Stimulated activated CD8-positive, alpha-beta memory T cell treated with anti-CD3 and anti-CD28 coated beads, Interleukin-7, amount 100 ng/mL, for 1 hour (primary cell): ENCODE results near the gene OVCA2.

Experiments
- DNase-seq, 2 donors: peaks; one replicate each; pipeline ENCODE4 v3.0.0-alpha.2; 2020; ENCODE audit warnings: low read depth in 2 of 2

Gene OVCA2

DNA sequence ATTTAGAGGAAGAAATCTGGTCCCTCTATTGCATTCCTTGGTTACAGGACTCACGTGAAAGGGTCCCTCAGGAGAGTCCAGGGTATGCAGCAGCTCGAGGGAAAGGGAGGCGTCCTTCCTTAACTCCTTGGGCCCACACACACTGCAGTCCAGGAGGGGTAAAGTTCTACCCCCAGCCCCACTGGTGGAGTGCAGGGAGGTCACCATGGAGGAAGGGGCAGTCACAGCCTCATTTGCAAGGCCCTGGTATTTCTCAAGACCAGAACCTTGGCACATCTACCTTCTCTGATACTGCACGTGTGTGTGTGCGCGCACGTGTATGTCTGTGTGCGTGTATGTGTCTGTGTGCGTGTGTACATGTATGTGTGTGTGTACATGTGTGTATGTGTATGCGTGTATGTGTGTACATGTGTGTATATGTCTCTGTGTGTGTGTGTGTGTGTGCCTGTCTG is 24.2 kb downstream of the OVCA2 start:
- no peak for DNase-seq

DNA sequence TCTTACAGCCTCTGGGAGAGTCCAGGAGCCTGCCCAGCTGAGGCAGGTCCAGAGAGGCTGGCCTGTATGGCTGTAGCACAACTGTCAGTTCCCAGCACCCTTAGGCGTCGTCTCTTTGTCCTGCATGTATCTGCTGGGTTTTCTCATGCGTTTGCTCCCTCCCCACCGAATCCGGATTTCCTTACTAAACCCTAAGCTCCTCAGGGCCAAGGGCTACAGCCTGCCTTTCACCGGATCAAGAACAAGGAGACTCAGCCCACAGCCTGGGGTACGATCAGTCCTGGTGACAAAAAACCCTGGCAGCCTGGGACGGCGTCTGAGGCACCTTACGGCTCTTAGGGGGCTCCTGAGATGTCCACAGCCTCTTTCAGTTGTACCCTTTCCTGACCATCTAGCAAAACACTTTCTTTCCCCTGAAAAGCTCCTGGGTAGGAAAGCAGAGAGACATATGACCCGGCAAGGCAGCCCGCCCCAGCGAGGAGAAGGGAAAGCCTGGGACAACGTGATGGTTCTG is 25.3 kb downstream of the OVCA2 start:
- no peak for DNase-seq

DNA sequence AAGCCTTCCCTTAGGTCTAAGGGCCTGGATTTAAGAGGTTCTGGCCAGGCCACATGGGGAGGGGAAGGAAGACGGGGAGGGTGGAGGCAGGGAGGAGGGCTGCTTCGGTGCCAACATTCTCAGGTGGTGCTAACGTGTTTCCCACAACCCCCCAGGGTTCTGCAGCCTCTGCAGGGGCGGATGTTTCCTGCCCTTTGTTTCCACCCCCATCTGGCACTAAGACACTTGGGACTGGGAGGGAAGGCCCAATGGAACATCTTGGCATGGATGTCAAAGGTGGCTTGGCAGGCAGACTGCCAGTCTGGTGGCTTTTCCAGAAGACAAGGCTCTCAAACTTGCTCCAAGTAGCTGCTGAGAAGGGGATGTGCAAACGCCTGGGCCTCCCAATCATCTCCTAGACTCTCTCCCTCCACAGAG is 25.8 kb downstream of the OVCA2 start:
- DNase-seq: no peak

DNA sequence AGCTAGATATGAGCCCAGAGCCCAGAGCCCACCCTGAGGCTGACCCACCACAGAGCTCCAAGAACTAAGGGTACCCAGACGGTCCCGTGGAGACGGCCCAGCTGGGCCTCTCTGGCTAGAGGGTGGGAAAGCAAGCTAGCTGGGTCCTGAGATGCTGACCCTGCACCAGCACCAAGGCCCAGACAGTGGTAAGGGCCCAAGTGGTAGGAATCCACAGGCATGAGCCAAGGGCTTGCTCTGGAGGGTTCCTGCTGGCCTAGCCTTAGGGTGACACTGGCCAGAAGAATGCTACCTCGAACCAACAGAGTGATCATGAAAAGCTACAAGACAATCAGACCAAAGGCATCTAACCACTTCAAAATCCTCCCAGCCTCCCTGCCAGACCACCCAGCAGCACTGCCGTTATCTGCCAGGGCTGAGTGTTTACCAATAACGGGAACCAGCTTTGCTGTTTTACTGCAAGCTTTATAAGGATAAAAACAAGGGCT is 26.3 kb downstream of the OVCA2 start:
- no peak for DNase-seq

DNA sequence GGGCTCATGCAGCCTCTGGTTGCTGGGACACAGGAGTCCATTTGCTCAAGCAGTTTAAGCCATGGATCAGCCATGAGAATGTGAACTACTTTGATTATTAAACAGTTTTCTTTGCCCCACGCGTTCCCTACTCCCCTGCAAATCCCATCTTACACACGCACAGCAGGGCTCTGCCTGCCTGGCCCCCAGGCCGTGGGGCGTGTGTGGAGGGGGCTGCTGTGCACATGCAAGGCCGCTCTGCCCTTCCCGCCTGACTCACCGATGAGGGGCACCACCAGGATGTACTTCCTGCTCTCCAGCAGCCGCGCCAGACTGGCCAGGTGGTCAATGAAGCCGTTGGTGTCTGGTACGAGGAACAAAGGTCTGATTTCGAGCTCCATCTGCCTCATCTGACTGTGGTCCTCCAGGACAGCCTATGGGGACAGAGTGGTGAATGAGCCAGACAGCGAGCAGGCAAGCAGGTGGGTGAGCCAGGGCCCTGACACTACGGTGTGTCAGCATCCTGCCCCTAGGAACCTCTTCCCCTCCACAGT is 26.8 kb downstream of the OVCA2 start:
- DNase-seq: no peak

DNA sequence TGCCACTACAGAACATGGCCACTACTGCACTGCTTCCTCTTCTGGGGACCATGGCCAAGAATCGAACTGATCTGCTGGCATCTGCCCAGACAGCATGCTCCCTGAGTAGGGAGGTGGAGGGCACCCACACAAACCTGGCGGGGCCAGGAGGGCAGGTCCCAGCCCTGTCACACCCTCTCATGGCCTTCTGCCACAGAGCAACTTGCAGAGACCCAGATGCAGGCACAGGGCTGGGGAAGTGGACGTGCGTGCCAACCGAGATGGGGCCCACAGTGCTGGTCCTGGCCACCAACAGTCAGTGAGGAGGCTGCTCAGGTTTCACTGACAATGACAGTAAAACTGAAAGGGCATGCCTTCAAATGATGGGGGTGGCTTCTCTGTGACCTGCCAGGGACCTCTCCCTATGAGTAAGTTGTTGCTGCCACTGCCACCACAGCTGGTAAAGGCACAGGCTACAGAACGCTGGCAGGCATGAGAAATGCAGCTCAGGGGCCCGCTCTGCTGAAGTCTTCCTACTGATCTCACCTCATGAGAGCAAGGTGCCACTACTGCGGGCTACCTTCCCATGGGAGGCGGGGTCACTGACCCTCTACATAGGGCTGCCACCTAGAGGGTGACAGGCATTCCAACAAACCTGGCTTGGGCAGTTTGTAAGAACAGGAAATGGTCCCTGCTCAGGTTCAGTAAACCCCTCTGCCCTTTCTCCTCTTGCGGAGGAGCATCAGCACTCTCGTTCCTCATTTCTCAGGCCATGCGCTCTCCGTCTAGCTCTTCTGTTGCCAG is 28.6 kb downstream of the OVCA2 start:
- no peak for DNase-seq

DNA sequence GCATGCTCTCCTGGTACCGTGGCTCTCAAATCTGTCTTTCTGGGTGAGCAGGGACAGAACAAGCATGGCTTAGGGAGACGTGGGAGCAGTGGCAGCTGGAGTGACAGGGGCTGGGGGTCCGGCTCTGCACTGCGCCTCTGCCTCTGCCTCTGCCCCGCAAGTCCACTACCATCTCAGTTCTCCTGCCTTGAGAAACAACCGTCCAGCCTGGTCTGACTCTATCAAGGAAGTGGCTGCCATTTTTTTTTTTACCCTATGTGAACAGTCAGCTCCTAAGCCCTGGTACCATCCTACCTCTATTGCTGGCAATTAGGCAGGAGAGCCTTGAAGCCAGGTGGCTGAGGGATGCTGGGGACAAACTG is 29.2 kb downstream of the OVCA2 start:
- no peak for DNase-seq

DNA sequence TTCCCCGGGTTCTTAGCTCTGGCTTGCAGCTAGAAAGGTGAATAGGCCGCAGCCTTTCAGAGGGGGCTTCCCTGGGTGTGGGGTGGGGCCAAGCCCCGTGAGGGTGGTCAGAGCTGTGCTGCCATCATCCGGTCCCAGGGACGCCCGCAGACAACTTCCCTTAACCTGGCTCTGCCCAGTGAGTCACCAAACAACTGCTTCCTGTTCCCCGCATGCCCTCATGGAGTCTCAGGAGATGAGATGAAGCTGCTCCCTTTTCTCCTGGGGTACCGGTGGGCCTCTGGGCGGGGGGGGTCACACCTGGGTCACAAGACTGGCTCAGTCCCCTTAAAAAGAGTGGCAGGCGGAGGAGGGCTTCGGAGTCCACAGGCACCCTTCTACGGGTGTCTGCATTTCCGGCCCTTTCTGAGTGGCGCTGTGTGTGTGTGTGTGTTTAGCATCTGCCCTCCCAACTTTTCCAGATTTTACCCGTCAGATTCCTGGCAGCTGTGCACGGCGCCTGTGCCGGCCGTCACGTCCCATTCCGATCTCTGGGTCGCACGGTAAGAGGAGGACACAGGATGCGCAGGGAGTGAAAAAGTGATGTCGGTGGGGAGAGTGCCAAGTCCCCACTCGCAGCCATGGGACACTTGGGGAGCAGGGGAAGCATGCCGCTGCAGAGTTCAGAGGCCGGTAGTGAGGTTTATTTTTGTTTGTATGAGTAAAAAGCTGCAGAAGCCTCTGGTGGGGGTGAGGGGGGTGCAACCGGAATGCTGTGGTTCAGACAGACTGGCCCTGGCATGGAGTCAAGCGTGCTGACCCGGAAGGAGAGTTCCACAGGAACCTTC is 29.8 kb downstream of the OVCA2 start:
- no peak for DNase-seq

DNA sequence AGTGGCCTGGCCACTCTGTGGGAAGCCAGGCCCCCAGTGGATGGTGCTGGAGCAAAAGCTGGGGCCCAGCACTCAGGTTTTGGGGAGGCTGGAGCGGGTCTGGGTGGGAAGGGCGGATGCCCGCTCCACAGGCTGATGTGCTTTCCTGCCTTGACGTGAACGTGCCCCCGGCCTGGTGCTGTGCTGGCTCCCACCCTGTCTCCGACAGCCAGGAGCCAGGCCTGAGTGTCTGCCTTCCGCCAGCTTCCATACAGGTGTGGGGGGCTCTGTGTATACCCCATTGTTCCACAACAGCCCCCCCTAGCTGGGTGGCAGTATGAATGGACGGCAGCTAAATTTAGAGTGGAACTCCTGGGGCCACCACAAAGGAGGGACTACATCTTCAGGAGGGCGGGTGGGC is 33.1 kb downstream of the OVCA2 start:
- DNase-seq: no peak

DNA sequence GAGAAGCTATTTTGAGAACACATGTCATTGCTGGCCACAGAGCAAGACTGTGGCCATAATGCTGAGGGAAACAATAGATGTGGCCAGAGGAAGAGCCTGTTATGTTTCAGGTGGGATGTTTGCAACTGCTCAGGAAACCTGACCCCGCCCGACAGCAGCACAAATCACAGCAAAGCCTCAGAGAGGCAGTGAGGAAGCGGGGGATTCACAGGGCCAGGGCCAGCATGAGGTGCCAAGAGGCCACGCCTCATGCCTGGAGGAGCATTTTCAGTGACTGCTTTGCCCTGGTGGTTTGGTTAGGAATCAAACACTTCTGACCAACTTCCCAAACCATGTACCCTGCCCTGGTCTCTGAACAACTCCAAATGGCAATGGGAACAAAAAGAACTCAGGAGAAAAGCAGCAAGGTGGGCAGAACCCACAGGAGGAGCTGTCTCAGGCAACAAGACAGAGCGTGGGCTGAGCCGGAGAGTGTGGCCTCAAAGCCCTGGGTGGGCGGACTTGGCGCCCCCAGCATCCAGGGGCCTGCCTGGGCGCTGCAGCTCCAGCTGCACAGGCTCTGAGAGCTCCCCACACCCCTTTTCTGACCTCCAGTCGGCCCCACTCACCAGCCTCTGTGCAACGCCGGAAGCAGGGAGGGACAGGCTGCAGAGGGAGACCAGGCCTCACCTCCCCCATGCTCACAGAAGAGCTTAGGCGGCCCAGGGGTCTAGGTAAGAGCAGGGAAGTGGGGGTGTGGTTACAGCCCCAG is 33.7 kb downstream of the OVCA2 start:
- DNase-seq: no peak

DNA sequence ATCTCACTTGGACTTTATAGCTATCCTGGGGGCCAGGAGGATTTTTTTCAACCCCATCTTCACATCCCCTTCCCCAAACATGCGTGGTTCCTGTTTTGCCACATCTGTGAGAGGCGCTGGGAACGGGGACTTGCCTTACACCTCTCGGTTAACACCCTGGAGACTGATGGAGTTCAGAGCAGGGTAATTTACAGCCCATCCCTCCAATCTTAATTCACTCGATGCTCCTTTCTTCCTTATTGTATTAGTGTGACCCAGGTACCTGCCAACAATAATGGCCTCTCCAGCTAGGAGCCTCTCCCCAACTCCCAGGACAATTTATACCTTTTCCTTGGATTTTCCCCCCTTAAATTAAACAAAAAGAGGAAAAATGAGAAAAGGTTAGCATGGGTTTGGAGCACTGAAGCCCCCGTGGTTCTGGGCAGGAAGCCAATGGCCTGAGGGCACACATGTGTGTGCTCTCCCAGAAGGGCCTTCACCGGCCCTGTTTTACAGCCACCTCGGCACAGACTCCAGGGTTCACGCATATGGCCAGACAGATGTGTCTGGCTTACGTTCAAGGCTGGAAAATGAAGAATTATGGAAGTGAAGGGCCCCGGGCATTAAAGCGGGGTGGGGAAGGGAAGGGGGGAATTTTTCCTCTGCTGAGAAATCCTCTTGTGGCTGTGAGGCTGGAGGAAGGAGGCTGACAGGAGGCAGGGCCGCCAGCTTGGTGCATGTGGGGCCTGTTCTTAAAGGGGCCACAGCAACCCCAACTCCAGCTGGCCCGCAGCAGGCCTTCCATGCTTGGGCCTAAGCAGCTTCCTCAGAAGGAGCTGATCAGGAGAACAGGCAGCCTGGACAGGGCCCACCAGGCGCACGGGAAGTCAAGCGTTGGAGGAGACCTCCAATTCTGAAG is 34.5 kb downstream of the OVCA2 start:
- DNase-seq: no peak

DNA sequence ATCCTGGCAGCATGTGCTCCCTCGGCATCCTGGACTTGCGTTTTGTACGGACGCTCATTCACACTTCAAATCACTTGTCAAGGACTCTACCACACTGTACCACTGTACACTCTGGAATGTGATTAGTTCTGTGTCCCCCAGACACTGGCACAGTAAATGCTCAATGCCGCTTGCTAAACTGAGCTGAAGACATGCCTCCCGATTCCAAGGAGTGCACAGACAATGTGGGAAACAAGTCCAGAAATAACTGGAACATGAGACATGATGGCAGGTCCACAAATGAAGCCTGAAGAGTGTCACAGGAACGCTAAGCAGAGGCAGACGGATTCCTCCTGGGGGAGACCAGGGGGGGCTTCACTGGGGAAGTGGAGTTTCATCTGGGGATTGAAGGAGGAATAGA is 35.2 kb downstream of the OVCA2 start:
- no peak for DNase-seq

DNA sequence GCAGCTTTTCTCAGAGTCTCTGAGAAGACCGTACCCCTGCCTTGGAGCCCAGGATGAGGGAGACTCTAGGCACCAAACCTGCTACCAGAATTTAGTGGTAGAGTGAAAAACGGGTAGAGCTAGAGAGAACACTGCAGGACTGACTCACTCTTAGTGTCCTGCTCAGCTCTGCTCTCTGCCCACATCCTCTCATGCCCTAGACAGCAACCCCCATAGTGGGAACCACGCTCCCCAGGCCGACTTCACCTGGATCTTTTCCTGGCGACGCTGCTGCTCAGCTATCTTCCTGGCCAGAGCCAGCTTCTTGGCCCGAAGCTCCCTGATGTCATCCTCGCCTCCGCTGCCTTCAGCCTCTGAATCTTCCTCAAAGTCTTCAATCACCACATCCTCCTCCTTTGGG is 39.7 kb downstream of the OVCA2 start:
- DNase-seq: no peak

DNA sequence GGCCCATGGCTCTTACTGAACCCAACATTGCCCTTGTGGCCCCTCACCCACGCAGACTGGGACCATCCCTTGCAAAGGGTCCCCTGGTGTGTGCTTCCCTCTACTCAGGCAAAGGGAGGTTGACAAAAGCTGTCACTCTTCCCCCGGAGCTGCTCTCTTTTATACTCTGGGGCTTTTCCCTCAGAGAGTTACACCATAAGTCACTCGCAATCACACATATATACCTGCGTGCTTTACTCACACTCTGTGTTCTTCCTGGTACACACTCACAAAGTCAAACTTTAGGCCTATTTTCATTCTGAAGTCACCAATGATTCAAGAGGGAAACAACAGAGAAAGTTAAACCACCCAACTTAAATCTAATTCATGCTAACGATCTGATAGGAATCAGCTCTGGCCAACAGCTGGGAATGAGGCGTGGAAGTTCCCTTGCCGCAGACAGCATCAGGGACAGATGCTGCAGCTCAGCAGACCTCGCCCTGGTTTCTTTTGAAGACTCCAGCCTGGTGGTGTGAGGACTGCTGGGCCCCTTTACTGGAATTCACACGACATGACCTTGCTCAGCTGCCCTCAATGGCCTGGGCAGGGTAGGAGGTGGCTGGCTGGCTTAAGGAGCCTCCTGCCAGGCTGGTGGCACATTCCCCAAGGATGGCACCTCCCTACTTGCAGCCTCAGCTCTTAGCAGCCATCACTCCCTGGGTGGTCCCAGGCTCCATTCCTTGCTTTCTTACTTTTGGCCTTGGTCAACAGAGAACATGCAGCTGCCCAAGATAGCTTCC is 40.4 kb downstream of the OVCA2 start:
- no peak for DNase-seq

DNA sequence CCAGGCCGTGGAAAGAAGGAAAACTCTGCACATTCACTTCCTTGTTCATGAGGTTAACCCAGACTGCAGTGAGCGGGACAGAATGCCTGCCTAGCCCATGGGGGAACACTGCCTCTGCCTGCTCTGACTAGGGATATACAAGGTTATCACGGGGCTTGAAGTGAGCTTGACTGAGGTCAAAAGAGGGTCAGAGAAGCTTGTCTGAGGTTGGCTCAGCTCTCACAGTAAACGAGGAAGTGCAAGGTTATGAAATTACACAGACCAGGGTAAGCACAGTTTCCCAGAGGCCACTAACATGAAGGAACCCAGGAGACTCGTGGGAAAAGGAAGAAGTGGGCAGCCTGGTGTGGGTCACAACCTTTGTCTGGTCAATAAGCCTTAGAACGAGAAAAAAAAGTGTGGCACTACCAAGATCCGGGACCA is 41.8 kb downstream of the OVCA2 start:
- DNase-seq: no peak

DNA sequence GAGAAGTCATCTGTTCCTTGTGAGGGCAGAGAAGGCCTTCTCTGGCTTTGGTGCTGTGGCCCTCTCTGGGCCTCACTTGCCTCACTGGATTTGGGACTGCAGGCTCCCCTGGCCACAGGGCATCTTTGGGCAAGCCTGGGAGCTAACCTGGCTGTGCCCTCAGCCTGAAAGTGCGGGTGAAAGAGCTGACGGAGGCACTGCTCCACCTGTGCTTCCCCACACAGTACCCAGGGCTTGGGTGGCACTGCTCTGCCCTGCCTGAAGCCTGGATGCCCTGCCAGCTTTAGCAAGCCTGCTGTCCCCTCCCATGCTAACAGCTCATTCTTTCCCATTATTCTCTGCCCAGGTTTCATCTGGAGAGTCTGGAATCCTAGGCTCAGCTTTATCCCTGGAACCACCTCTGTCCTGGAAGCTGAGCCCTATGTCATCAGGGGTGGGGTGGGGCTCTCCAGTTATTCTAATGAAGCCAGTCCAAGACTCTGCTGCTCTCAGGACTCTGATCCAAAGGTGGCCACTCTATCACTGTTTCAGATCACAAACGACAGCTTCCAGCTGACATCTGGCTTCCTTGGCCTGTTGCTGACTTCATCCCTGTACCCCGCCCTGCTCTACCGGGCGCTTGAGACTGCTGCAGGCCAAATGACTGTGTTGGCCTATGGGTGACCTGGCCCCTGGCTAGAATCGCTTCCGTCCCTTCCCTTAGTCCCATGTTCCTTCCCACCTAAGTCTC is 42.4 kb downstream of the OVCA2 start:
- no peak for DNase-seq

DNA sequence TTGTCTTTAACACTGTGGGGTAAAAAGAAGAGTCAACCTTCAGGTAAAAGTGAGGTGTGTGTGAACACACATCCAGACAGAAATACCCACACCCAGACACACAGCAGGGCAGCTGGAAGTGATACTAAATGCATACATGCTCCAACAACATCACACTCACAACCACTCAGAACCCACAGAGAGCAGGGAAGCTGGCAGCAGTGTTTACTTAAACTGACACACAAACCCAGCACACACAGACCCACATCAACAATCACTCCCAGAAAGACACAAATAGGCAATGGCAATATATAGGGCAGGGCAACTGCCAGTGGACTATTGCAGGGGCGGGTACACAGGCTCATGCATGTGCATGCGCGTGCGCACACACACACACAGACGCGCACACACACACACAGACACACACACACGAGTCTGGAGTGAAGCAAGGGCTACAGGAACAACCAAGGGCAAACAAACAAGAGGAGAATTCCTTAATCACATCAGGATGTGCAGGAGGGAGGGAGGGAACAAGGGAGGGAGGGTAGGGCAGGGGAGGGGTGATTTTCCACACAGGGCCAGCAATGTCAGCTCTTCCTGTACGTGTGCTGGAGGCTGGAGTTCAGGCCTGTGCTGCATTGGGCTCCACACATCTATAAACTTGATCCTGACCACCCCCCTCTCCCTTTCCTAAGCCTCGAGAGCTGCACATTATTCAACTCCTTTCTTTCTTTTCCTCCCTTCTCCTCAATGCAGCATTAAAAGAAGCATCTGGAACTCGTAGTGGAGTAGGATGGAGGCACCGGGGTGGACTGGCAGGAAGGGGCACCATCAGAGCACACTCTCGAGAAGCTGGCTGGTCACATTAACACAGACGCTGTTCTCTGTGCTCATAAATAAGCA is 43.2 kb downstream of the OVCA2 start:
- no peak for DNase-seq

DNA sequence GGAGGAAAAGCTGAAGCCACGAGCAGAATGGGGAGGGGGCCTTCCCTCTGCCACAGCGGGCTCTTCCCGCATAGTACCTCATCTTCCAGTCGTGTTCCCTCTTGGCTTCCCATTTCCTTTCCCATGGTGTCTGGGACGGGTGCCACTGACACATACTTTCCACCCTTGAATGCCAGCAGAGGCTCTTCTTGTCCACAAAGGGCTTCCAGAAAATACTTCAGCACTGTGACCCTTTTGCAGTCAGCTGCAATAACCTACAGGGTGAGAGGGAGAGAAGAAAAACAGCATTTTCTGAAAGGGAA is 43.8 kb downstream of the OVCA2 start:
- no peak for DNase-seq
